Measurements from ENCODE around the gene CAPN5. TPM values are rescaled to one million over a fixed set of nuclear protein-coding genes. Genes with fewer than 3 reads are reported as not detected.

CAPN5 gene
- total and polyA plus RNA-seq, 2 of the 13 experiments (the other 11 are each of a cell fraction or from before 2014, with no cell fraction given), result 0.27 to 1.2 TPM

DNA sequence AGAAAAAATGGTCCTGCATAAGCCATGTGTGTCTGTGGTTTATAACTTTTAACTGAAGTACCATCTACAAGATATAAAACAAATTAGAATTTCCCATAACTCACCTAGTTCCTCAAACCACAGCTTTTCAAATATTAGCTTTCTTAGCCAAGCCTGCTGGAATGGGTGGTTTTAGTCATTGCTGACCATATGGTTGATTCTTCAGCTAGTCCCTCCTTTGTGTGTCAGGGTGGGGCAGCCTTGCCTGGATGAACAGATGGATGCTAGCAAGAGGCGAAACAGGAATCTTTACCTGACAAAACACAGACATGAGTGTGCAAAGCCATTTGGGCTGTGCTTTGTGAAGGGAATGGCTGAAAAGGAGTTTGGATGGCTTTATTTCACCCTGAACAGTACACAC lies 39.5 kb upstream of the CAPN5 start:
- 92% methylated on average over 1 of the region's 1 CpG for WGBS (ENCODE audit: low lambda C conversion rate)
- Histone ChIP-seq H4K20me1 (ENCODE audit: insufficient read depth, low read length) (no peaks in the 10 kb centered on the region), H3K9ac (ENCODE audit: insufficient read depth, low read depth, low read length) (no peak overlapping the region), H2AFZ (ENCODE audit: low read length) (no peak overlapping the region), H3K27ac (ENCODE audit: extremely low read length, insufficient read depth, low read length) (no peak overlapping the region), H3K4me1 (ENCODE audit: insufficient read depth, low read length) (no peaks in the 10 kb centered on the region), H3K9me3 (ENCODE audit: low read length) (no peaks in the 10 kb centered on the region), H3K27me3 (ENCODE audit: control insufficient read depth in 1 of 2, insufficient read depth in 2 of 2, low read length in 2 of 2) (peaks cover 0 to 39% of the 10 kb centered on the region in 2 experiments), H3K4me2 (ENCODE audit: low read depth, low read length) (no peak overlapping the region), H3K4me3 (replicated peaks in 1 of 3; ENCODE audit: insufficient read depth in 1 of 3, low read depth in 2 of 3, low read length in 3 of 3) (no peak overlapping the region), H3K79me2 (ENCODE audit: insufficient read depth, low read length) (no peaks in the 10 kb centered on the region), H3K36me3 (replicated peaks in 1 of 2; ENCODE audit: control insufficient read depth in 1 of 2, insufficient read depth in 2 of 2, low read length in 2 of 2) (no peaks in the 10 kb centered on the region)
- ChIA-PET POLR2A (no interaction called here), CTCF (ENCODE audit: low intra/inter-chr PET ratio, low total read pairs) (no interaction called here)
- intact Hi-C loops (cut with micrococcal nuclease; ENCODE audit: unreplicated experiment), result no loop called here
- DNase-seq (ENCODE audit: low spot score), result no peak
- BruUV-seq (replicated peaks), result no TSS peak
- TF ChIP-seq ELF4 (CRISPR knock-in tag; IDR thresholded peaks at IDR 0.05; ENCODE audit: borderline replicate concordance), result no peak
- TF ChIP-seq, protein P1, sequence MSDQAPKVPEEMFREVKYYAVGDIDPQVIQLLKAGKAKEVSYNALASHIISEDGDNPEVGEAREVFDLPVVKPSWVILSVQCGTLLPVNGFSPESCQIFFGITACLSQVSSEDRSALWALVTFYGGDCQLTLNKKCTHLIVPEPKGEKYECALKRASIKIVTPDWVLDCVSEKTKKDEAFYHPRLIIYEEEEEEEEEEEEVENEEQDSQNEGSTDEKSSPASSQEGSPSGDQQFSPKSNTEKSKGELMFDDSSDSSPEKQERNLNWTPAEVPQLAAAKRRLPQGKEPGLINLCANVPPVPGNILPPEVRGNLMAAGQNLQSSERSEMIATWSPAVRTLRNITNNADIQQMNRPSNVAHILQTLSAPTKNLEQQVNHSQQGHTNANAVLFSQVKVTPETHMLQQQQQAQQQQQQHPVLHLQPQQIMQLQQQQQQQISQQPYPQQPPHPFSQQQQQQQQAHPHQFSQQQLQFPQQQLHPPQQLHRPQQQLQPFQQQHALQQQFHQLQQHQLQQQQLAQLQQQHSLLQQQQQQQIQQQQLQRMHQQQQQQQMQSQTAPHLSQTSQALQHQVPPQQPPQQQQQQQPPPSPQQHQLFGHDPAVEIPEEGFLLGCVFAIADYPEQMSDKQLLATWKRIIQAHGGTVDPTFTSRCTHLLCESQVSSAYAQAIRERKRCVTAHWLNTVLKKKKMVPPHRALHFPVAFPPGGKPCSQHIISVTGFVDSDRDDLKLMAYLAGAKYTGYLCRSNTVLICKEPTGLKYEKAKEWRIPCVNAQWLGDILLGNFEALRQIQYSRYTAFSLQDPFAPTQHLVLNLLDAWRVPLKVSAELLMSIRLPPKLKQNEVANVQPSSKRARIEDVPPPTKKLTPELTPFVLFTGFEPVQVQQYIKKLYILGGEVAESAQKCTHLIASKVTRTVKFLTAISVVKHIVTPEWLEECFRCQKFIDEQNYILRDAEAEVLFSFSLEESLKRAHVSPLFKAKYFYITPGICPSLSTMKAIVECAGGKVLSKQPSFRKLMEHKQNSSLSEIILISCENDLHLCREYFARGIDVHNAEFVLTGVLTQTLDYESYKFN (CRISPR knock-in tag; conservative IDR thresholded peaks at IDR 0.05), result no peak
- TF ChIP-seq, protein P2, sequence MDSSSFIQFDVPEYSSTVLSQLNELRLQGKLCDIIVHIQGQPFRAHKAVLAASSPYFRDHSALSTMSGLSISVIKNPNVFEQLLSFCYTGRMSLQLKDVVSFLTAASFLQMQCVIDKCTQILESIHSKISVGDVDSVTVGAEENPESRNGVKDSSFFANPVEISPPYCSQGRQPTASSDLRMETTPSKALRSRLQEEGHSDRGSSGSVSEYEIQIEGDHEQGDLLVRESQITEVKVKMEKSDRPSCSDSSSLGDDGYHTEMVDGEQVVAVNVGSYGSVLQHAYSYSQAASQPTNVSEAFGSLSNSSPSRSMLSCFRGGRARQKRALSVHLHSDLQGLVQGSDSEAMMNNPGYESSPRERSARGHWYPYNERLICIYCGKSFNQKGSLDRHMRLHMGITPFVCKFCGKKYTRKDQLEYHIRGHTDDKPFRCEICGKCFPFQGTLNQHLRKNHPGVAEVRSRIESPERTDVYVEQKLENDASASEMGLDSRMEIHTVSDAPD (CRISPR knock-in tag; IDR thresholded peaks at IDR 0.05), result no peak
- no peak for TF ChIP-seq ZNF615 (CRISPR knock-in tag; IDR thresholded peaks at IDR 0.05; ENCODE audit: borderline replicate concordance)
- no peak for TF ChIP-seq ZNF746 (CRISPR knock-in tag; IDR thresholded peaks at IDR 0.05)
- TF ChIP-seq DNMT3B (CRISPR knock-in tag; conservative IDR thresholded peaks at IDR 0.05), result no peak
- TF ChIP-seq, protein P3, sequence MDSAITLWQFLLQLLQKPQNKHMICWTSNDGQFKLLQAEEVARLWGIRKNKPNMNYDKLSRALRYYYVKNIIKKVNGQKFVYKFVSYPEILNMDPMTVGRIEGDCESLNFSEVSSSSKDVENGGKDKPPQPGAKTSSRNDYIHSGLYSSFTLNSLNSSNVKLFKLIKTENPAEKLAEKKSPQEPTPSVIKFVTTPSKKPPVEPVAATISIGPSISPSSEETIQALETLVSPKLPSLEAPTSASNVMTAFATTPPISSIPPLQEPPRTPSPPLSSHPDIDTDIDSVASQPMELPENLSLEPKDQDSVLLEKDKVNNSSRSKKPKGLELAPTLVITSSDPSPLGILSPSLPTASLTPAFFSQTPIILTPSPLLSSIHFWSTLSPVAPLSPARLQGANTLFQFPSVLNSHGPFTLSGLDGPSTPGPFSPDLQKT (CRISPR knock-in tag; IDR thresholded peaks at IDR 0.05; ENCODE audit: borderline replicate concordance), result no peak
- TF ChIP-seq ZNF34 (CRISPR knock-in tag; IDR thresholded peaks at IDR 0.05; ENCODE audit: borderline replicate concordance), result no peak
- TF ChIP-seq, protein P4, sequence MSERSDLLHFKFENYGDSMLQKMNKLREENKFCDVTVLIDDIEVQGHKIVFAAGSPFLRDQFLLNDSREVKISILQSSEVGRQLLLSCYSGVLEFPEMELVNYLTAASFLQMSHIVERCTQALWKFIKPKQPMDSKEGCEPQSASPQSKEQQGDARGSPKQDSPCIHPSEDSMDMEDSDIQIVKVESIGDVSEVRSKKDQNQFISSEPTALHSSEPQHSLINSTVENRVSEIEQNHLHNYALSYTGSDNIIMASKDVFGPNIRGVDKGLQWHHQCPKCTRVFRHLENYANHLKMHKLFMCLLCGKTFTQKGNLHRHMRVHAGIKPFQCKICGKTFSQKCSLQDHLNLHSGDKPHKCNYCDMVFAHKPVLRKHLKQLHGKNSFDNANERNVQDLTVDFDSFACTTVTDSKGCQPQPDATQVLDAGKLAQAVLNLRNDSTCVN (CRISPR knock-in tag; IDR thresholded peaks at IDR 0.05; ENCODE audit: borderline replicate concordance), result no peak
- TF ChIP-seq DR1 (CRISPR knock-in tag; IDR thresholded peaks at IDR 0.05), result no peak
- no peak for TF ChIP-seq ZNF432 (CRISPR knock-in tag; IDR thresholded peaks at IDR 0.05; ENCODE audit: borderline replicate concordance)
- TF ChIP-seq NFYC (CRISPR knock-in tag; IDR thresholded peaks at IDR 0.05), result no peak
- TF ChIP-seq POLR2A (IDR thresholded peaks at IDR 0.05; ENCODE audit: insufficient read depth in 1 of 2, low read depth in 2 of 2, low read length in 2 of 2), result no peak
- TF ChIP-seq GLI4 (CRISPR knock-in tag; IDR thresholded peaks at IDR 0.05; ENCODE audit: borderline replicate concordance), result no peak
- in situ Hi-C loops (cut with HindIII; ENCODE audit: extremely low pct_ligation_motif_present, low pct_unique_long_range_greater_than_20kb), result loop anchor here (25.0 kb wide), 1 partner anchor 115 kb away; no protein-coding TSS in a partner anchor
- FAIRE-seq, result no peak
- no peak for ATAC-seq

Measured in HepG2 (cell line).